Measurements from ENCODE around the gene BCL7B.
"Not testable (repeated sequence)": the region's sequence is repeated elsewhere in the genome, so short reads cannot be mapped to it uniquely, and the experiment has no call there.

- TF ChIP-seq BACH1 (IDR thresholded peaks at IDR 0.05; ENCODE audit: borderline replicate concordance); E2F4 (IDR thresholded peaks at IDR 0.05; ENCODE audit: low read depth, low read length); NFIC (IDR thresholded peaks at IDR 0.05; ENCODE audit: low read depth, low read length); DPF2 (IDR thresholded peaks at IDR 0.05); EZH2 (IDR thresholded peaks at IDR 0.05; ENCODE audit: borderline replicate concordance, control insufficient read depth, low read depth, low read length); ZBTB11 (CRISPR knock-in tag; IDR thresholded peaks at IDR 0.05); YY1 (IDR thresholded peaks at IDR 0.05; ENCODE audit: low read depth, low read length); CTCF (IDR thresholded peaks at IDR 0.05 in 2 of 3, conservative IDR thresholded peaks at IDR 0.05 in 1 of 3; ENCODE audit: control insufficient read depth in 2 of 3, extremely low read depth in 1 of 3, insufficient read depth in 1 of 3, low read depth in 3 of 3, low read length in 3 of 3); ELK1 (IDR thresholded peaks at IDR 0.05; ENCODE audit: low read depth, low read length): not testable (repeated sequence)
Observed at GRCh38 chr7:73566431-73566830, 8.9 kb upstream of the BCL7B start.
